ENCODE measurements around the gene OPA3.

DNA sequence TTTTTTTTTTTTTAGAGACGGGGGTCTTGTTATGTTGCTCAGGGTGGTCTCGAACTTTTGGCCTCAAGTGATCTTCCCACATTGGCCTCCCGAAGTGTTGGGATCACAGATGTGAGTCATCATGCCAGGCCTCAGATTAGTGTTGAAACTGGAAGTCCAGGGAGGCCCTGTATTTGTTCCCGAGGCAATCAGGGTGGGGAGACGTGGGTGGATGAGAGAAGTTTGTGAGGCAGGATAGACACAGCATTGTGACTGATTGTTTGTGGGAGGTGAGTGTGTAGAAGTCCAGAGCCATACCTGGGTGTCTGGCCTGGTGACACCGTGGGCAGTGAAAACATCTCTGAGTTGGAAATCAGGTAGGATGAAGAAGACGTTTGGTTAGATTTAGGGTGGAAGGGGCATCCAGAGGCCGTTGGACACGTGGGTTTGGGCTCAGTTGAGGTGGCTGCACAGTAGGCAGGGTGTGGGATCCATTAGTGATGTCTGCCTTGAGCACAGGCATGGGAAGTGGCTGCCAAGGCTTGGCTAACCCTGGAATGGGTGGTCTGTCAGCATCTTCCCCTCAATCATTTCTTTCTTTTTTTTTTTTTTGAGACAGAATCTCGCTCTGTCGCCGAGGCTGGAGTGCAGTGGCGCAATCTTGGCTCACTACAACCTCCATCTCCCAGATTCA lies 100.2 kb downstream of the OPA3 start:
- no peak for TF ChIP-seq POLR2AphosphoS5 (IDR thresholded peaks at IDR 0.05)
- TF ChIP-seq, protein P1, sequence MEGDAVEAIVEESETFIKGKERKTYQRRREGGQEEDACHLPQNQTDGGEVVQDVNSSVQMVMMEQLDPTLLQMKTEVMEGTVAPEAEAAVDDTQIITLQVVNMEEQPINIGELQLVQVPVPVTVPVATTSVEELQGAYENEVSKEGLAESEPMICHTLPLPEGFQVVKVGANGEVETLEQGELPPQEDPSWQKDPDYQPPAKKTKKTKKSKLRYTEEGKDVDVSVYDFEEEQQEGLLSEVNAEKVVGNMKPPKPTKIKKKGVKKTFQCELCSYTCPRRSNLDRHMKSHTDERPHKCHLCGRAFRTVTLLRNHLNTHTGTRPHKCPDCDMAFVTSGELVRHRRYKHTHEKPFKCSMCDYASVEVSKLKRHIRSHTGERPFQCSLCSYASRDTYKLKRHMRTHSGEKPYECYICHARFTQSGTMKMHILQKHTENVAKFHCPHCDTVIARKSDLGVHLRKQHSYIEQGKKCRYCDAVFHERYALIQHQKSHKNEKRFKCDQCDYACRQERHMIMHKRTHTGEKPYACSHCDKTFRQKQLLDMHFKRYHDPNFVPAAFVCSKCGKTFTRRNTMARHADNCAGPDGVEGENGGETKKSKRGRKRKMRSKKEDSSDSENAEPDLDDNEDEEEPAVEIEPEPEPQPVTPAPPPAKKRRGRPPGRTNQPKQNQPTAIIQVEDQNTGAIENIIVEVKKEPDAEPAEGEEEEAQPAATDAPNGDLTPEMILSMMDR (IDR thresholded peaks at IDR 0.05; ENCODE audit: poor library complexity, severe bottlenecking), result no peak
- TF ChIP-seq, protein P2, sequence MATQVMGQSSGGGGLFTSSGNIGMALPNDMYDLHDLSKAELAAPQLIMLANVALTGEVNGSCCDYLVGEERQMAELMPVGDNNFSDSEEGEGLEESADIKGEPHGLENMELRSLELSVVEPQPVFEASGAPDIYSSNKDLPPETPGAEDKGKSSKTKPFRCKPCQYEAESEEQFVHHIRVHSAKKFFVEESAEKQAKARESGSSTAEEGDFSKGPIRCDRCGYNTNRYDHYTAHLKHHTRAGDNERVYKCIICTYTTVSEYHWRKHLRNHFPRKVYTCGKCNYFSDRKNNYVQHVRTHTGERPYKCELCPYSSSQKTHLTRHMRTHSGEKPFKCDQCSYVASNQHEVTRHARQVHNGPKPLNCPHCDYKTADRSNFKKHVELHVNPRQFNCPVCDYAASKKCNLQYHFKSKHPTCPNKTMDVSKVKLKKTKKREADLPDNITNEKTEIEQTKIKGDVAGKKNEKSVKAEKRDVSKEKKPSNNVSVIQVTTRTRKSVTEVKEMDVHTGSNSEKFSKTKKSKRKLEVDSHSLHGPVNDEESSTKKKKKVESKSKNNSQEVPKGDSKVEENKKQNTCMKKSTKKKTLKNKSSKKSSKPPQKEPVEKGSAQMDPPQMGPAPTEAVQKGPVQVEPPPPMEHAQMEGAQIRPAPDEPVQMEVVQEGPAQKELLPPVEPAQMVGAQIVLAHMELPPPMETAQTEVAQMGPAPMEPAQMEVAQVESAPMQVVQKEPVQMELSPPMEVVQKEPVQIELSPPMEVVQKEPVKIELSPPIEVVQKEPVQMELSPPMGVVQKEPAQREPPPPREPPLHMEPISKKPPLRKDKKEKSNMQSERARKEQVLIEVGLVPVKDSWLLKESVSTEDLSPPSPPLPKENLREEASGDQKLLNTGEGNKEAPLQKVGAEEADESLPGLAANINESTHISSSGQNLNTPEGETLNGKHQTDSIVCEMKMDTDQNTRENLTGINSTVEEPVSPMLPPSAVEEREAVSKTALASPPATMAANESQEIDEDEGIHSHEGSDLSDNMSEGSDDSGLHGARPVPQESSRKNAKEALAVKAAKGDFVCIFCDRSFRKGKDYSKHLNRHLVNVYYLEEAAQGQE (IDR thresholded peaks at IDR 0.05; ENCODE audit: borderline replicate concordance), result no peak
- TF ChIP-seq RAD21 (conservative IDR thresholded peaks at IDR 0.05), result no peak
- TF ChIP-seq EZH2 (IDR thresholded peaks at IDR 0.05; ENCODE audit: borderline replicate concordance, insufficient read depth, low read length, poor library complexity, severe bottlenecking), result no peak
- TF ChIP-seq MXI1 (conservative IDR thresholded peaks at IDR 0.05; ENCODE audit: poor library complexity, severe bottlenecking), result no peak

Data from neural cell (in vitro differentiated cells).